ENCODE results near the gene AMBRA1.

GRCh38 chr11:46364791-46365190, 229.0 kb downstream of the AMBRA1 start:
- TF ChIP-seq CTCF (conservative IDR thresholded peaks at IDR 0.05) (no peak), ZFX (IDR thresholded peaks at IDR 0.05) (no peak)

Data from C4-2B (cell line).